Activated CD8-positive, alpha-beta T cell treated with anti-CD3 and anti-CD28 coated beads for 36 hours (primary cell): ENCODE results near the gene SLX4IP. TPM values are rescaled to one million over a fixed set of nuclear protein-coding genes. Genes with fewer than 3 reads are reported as not detected.

Experiments
- ATAC-seq: fragments of 200-7000 bp; cut with Tn5 transposase; one replicate; pipeline ENCODE4 v1.10.0; 2021; ENCODE audit warnings: mild to moderate bottlenecking, moderate library complexity
- CTCF ChIA-PET: fragments of 350-600 bp; sonication (Branson Sonifier 250); formaldehyde crosslinking; loops from one replicate; lab custom pipeline; 2021; ENCODE audit warnings: antibody characterized with exemption; lab: Charles Lee
- POLR2A ChIA-PET: fragments of 350-600 bp; sonication (Branson Sonifier 250); formaldehyde crosslinking; loops from one replicate; lab custom pipeline; 2021; ENCODE audit warnings: antibody characterized with exemption; lab: Charles Lee
- DNase-seq: peaks from one replicate; pipeline ENCODE4 v3.0.0-alpha.2; 2020
- H3K27ac Mint-ChIP-seq: one replicate; pipeline ENCODE4 v1.8.0; 2021; ENCODE audit warnings: mild to moderate bottlenecking, mixed read lengths
- H3K27me3 Mint-ChIP-seq: one replicate; pipeline ENCODE4 v1.8.0; 2021; ENCODE audit warnings: mixed read lengths
- H3K36me3 Mint-ChIP-seq: one replicate; pipeline ENCODE4 v1.8.0; 2021; ENCODE audit warnings: low read depth, mixed read lengths
- H3K4me1 Mint-ChIP-seq: one replicate; pipeline ENCODE4 v1.8.0; 2021; ENCODE audit warnings: low read depth, mixed read lengths
- H3K4me3 Mint-ChIP-seq: one replicate; pipeline ENCODE4 v1.8.0; 2021; ENCODE audit warnings: mild to moderate bottlenecking, moderate library complexity, mixed read lengths
- H3K9me3 Mint-ChIP-seq: one replicate; pipeline ENCODE4 v1.8.0; 2021; ENCODE audit warnings: mixed read lengths
- CTCF ChIP-seq: fragments of 200-600 bp; IDR thresholded peaks from one replicate; pipeline ENCODE4 v1.8.0; 2022; ENCODE audit warnings: antibody characterized with exemption, mild to moderate bottlenecking
- intact Hi-C: fragments of 100-400 bp; cut with micrococcal nuclease; formaldehyde crosslinking; loops from one replicate; pipeline ENCODE4 v1.10.0; 2022
- total RNA-seq, 2 experiments: library from RNA; stranded (reverse); gene quantifications; one replicate each; pipeline ENCODE4 v1.2.3, GENCODE V29; 2021

The SLX4IP gene
- total RNA-seq, 2 experiments from 2014 or later: 6.5 to 7.3 TPM

DNA sequence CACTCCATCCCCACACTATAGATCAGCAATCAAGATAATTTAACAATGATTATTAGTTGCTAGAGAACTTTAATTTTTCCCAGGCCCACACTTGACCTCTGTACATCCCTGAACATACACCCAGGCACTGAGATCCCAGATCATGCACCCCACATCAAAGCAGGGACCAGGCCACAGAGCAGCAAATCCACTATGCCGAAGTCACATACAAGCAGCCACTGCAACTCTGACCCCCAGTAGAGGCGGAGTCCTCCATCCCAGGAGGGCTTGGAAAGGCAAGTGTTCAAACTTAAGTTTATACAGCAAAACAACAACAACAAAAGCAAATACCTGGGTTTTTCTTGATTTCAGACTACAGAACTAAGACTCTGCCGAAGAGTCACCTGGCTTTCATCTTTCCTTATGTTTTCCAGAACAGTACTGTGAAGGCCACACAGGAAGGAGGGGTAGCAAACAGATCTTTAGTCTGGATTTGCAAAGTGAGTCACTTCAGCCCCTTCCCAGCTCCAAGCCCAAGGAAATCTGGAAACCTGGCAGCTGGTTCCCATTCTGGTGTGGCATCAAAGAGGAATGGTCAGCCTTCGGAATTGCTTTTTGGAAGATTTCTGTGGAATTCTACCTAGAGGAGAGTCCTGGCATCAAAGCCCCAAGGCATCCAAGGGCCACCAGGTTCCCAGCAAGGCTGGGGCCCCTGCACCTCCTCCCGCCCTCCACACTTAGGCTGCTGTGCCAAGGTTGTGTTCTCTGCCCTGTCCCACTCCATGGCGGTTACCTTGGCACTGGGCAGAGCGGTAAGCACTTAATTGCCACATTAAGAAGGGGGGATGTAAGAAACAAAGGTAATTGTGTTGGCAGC, 231.3 kb downstream of the SLX4IP start:
- Mint-ChIP-seq H3K9me3 (no peaks in the 10 kb centered on the region), H3K36me3 (no peaks in the 10 kb centered on the region), H3K4me1 (peaks cover 3% of the 10 kb centered on the region), H3K4me3 (no peak overlapping the region), H3K27me3 (peaks cover 36% of the 10 kb centered on the region), H3K27ac (no peak overlapping the region)
- intact Hi-C loops: no loop called here
- no peak for TF ChIP-seq CTCF
- CTCF ChIA-PET: no interaction called here
- DNase-seq (no peak), ATAC-seq (no peak)
- POLR2A ChIA-PET: no interaction called here

- ChIA-PET CTCF (no interaction called here), POLR2A (no interaction called here)
- intact Hi-C loops: no loop called here
- no peak for TF ChIP-seq CTCF
- Mint-ChIP-seq H3K4me3 (no peak overlapping the region), H3K36me3 (no peaks in the 10 kb centered on the region), H3K27ac (no peak overlapping the region), H3K4me1 (peaks cover 6% of the 10 kb centered on the region), H3K27me3 (peaks cover 35% of the 10 kb centered on the region), H3K9me3 (no peaks in the 10 kb centered on the region)
- ATAC-seq (no peak), DNase-seq (no peak)
Observed at GRCh38 chr20:10667077-10667401, 231.9 kb downstream of the SLX4IP start.

DNA sequence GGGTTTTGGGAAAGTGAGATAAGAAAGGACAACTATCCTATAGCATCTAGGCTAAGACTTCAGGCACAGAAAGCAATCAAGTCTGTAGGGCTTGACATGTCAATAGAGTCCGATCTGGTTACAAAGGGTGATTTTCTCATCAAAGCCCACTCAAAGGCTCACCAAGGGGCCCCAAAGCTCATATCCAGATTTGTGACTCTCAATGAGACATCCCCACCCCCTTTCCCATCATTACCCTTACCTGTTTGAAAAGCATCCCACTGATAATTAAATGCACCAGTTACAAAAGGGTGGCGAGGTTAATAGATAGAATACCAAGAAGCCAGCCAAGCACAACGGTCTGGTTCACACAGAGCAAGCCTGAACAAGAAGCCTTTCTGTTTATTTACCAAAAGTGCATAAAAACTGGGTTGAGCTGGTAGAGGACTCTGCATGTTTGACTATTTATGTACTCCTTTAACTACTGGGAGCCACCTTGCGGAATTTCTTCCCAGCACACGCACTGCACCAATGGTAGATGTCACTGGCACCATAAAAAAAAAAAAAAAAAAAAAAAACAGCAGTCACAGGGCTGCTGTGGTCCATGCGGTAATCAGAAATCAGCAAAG, 232.6 kb downstream of the SLX4IP start:
- DNase-seq: no peak
- CTCF ChIA-PET: no interaction called here
- POLR2A ChIA-PET: no interaction called here
- H3K27ac Mint-ChIP-seq: no peak overlapping the region
- peaks cover 12% of the 10 kb centered on the region for H3K4me1 Mint-ChIP-seq
- no peak for TF ChIP-seq CTCF
- peaks cover 39% of the 10 kb centered on the region for H3K27me3 Mint-ChIP-seq
- no peak for ATAC-seq
- no peak overlapping the region for H3K4me3 Mint-ChIP-seq
- H3K9me3 Mint-ChIP-seq: no peaks in the 10 kb centered on the region
- intact Hi-C loops: no loop called here
- H3K36me3 Mint-ChIP-seq: no peaks in the 10 kb centered on the region

DNA sequence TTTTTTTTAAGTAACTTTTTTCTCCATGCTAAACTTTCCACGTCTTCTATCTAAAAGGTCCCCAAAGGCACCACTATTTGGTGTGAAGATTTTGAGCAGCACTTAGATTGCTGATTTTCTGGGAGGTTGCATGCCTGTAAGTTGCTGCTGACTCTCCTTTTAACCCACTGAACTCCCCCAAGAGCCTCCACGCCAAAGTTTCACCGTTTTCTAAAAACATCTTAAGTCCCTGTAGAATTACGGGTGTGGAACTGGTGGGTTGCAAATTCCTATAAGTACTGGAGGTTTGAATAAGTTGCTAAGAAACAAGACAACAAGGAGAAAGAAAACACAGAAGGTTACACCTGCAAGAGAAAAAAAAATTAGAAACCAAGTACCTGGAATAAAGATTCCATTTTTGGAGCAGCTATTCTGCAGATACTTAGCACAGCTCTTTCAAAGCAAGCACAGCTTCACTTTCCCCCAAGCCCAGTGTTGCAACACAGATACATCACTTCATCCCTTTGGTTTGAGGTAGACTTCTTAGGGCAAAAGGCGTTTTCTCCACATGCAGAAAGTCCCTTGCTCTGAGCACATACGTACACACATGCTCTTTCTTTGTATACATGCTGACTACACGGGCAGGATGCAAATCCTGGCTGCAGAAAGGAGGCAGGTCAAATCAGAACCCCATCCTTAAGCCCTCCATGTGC, 233.7 kb downstream of the SLX4IP start:
- Mint-ChIP-seq H3K9me3 (no peaks in the 10 kb centered on the region), H3K36me3 (no peaks in the 10 kb centered on the region), H3K4me1 (peaks cover 18% of the 10 kb centered on the region), H3K27ac (no peak overlapping the region), H3K4me3 (no peak overlapping the region), H3K27me3 (peaks cover 39% of the 10 kb centered on the region)
- CTCF ChIA-PET: no interaction called here
- intact Hi-C loops: no loop called here
- no peak for DNase-seq
- no peak for ATAC-seq
- no peak for TF ChIP-seq CTCF
- POLR2A ChIA-PET: no interaction called here
